ENCODE results near the gene ACVRL1. TPM values are rescaled to one million over a fixed set of nuclear protein-coding genes. Genes with fewer than 3 reads are reported as not detected.

ACVRL1 gene
- total RNA-seq, 4 donors from 2014 or later, result 115 to 440 (median 137) TPM

- DNase-seq, result no peak
- WGBS, 2 donors (ENCODE audit: low coverage in 1 of 2), result 48 to 51% methylated on average over 3 of the region's 3 CpGs
- intact Hi-C loops (cut with DNase I; ENCODE audit: low total_unique reads), result no loop called here
- in situ Hi-C loops (cut with MboI; ENCODE audit: low pct_ligation_motif_present in 1 of 4, low pct_unique_long_range_greater_than_20kb in 1 of 4, low sequenced_read_pairs in 3 of 4), result no loop called here
- H3K9me3 ChIP-seq, result no peaks in the 10 kb centered on the region
- H3K36me3 ChIP-seq, result no peaks in the 10 kb centered on the region
- peak overlapping the region; percentile 60 to 81 (median 74) for H3K27ac ChIP-seq
- H3K4me3 ChIP-seq, result no peak overlapping the region
- TF ChIP-seq POLR2A (IDR thresholded peaks at IDR 0.05), result no peak
- peaks cover 14 to 52% (median 42%) of the 10 kb centered on the region in 4 donors for H3K4me1 ChIP-seq
- H3K27me3 ChIP-seq, result no peaks in the 10 kb centered on the region
Measured at GRCh38 chr12:51962737-51963136, 55.4 kb downstream of the ACVRL1 start.

DNA sequence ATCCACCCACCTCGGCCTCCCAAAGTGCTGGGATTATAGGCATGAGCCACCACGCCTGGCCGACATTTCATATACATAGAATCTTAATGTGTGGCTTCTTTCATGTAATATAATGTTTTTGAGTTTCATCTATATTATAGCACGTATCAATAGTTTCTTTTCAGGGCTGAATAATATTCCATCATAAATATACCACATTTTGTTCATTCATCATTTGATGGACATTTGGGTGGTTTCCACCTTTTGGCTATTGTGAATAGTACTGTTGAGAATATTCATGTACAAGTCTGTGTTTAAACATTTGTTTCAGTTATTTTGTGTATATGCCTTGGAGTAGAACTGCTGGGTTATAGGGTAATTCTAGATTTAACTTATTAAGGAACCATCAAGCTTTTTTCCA lies 56.2 kb downstream of the ACVRL1 start:
- intact Hi-C loops (cut with DNase I; ENCODE audit: low total_unique reads), result no loop called here
- TF ChIP-seq CTCF (IDR thresholded peaks at IDR 0.05), result no peak
- TF ChIP-seq POLR2AphosphoS5 (IDR thresholded peaks at IDR 0.05), result no peak
- TF ChIP-seq POLR2A (IDR thresholded peaks at IDR 0.05), result no peak
- in situ Hi-C loops (cut with MboI; ENCODE audit: low pct_ligation_motif_present in 1 of 4, low pct_unique_long_range_greater_than_20kb in 1 of 4, low sequenced_read_pairs in 3 of 4), result no loop called here
- peaks cover 14 to 47% (median 41%) of the 10 kb centered on the region in 4 donors for H3K4me1 ChIP-seq
- peak overlapping the region in 3 of 4 donors; percentile 73 to 81 (median 75) for H3K27ac ChIP-seq
- H3K36me3 ChIP-seq, result no peaks in the 10 kb centered on the region
- H3K27me3 ChIP-seq, result no peaks in the 10 kb centered on the region
- no peak for DNase-seq
- H3K9me3 ChIP-seq, result no peaks in the 10 kb centered on the region
- WGBS, 2 donors (ENCODE audit: low coverage in 1 of 2), result 92 to 94% methylated on average over 4 of the region's 4 CpGs
- no peak overlapping the region for H3K4me3 ChIP-seq

- Histone ChIP-seq H3K27me3 (no peaks in the 10 kb centered on the region), H3K9me3 (no peaks in the 10 kb centered on the region), H3K36me3 (no peaks in the 10 kb centered on the region), H3K27ac (no peak overlapping the region), H3K4me3 (no peak overlapping the region), H3K4me1 (peaks cover 11 to 52% (median 42%) of the 10 kb centered on the region in 4 donors)
- WGBS, 2 donors (ENCODE audit: low coverage in 1 of 2), result 71 to 86% methylated on average over 1 to 2 of the region's 2 CpGs
- no peak for TF ChIP-seq POLR2A (IDR thresholded peaks at IDR 0.05)
- no peak for TF ChIP-seq POLR2AphosphoS5 (IDR thresholded peaks at IDR 0.05)
- no peak for TF ChIP-seq CTCF (IDR thresholded peaks at IDR 0.05)
- no peak for TF ChIP-seq EP300 (IDR thresholded peaks at IDR 0.05; ENCODE audit: low read depth)
- intact Hi-C loops (cut with DNase I; ENCODE audit: low total_unique reads) (no loop called here), in situ Hi-C loops (cut with MboI; ENCODE audit: low pct_ligation_motif_present in 1 of 4, low pct_unique_long_range_greater_than_20kb in 1 of 4, low sequenced_read_pairs in 3 of 4) (loop anchor here in 1 of 4 donors (10.0 kb wide), 1 partner anchor 45 kb away; no protein-coding TSS in a partner anchor)
- DNase-seq, result no peak
Measured at GRCh38 chr12:51969643-51970042, 62.3 kb downstream of the ACVRL1 start.

DNA sequence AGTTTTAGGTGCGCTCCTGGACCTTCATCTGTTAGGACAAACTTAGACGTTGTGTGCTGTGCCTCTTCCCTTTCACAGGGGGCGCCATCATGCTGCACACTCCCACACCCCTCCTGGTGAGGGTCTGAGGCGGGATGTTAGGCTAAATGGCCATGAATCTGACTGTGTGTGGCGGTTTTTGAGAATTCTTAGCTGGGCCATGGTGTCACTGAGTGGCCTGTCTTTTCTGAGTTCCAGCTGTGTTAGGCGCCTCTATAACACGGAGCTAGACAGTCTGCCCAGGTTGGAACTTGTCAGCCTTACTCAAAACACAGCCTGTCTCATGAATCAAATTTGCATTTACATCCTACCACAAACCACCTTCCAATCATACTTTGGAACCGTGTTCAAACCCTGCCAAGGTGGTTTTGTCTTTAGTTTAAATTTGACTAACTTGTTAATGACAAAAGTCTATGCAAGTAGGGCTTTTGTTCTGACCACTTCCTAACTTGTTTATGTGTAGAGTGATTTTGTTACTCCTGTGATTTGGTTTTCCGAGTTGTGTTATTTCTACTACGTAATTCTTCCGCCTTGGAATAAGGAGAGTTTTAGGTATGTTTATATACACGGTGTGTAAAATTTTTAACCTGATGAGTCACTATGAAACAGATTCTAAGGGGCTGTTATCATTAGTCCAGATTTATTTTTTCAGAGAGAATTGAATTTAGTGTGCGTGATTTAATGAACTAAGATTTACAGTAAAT lies 63.8 kb downstream of the ACVRL1 start:
- Histone ChIP-seq H3K4me1 (peaks cover 11 to 57% (median 42%) of the 10 kb centered on the region in 4 donors), H3K4me3 (no peak overlapping the region), H3K27me3 (no peaks in the 10 kb centered on the region), H3K36me3 (peaks cover 0 to 6% (median 3%) of the 10 kb centered on the region in 4 donors), H3K9me3 (no peaks in the 10 kb centered on the region), H3K27ac (peak overlapping the region in 2 of 4 donors; percentile 18 to 45)
- intact Hi-C loops (cut with DNase I; ENCODE audit: low total_unique reads), result no loop called here
- TF ChIP-seq CTCF (IDR thresholded peaks at IDR 0.05) (peak; percentile 41 to 58 (median 48)), EP300 (IDR thresholded peaks at IDR 0.05; ENCODE audit: low read depth) (no peak)
- peak; percentile 24 for DNase-seq
- WGBS, 2 donors (ENCODE audit: low coverage in 1 of 2), result 39 to 65% methylated on average over 10 to 12 of the region's 13 CpGs
- in situ Hi-C loops (cut with MboI; ENCODE audit: low pct_ligation_motif_present in 1 of 4, low pct_unique_long_range_greater_than_20kb in 1 of 4, low sequenced_read_pairs in 3 of 4), result loop anchor here in 1 of 4 donors (10.0 kb wide), 1 partner anchor 46 kb away; no protein-coding TSS in a partner anchor

Data from transverse colon (tissue), 4 donors.